SK-N-SH (cell line): Measurements from ENCODE around the gene SLC2A13. TPM values are rescaled to one million over a fixed set of nuclear protein-coding genes. Genes with fewer than 3 reads are reported as not detected.

Experiments
- CTCF ChIA-PET: fragments of 300-600, 350-600 bp; formaldehyde crosslinking; extraction: SDS; loops from one replicate; lab custom pipeline; 2021; lab: Yijun Ruan, JAX
- POLR2A ChIA-PET: fragments of 350-600 bp; sonication (Branson Sonifier 250); formaldehyde crosslinking; extraction: SDS; loops from one replicate; lab custom pipeline; 2020; ENCODE audit warnings: antibody characterized with exemption, inconsistent platforms; lab: Yijun Ruan, JAX
- DNase-seq: peaks from one replicate; pipeline ENCODE4 v3.0.0; 2012
- H2AFZ ChIP-seq: fragments of 200-600 bp; sonication (generic); 2 replicates; pipeline ENCODE4 v1.8.1; 2016; ENCODE audit warnings: antibody characterized with exemption, mild to moderate bottlenecking, low read depth
- H3F3A ChIP-seq: fragments of 200-600 bp; sonication (generic); replicated peaks from 2 replicates; pipeline ENCODE3; 2016; ENCODE audit warnings: antibody characterized with exemption, mild to moderate bottlenecking; ENCODE audit not compliant: insufficient read depth
- H3K27ac ChIP-seq, 2 experiments: fragments of 200-500 bp in 1 of 2; fragments of 200-600 bp in 1 of 2; sonication (Bioruptor generic) in 1 of 2; sonication (generic), shearing (Covaris generic) in 1 of 2; 2 replicates each; pipeline versions ENCODE4 v1.5.1 to v1.6.1; 2014 to 2016; ENCODE audit warnings: low read depth in 2 of 2, inconsistent platforms in 1 of 2, low read length in 1 of 2, mild to moderate bottlenecking in 1 of 2, mixed read lengths in 1 of 2
- H3K27me3 ChIP-seq: fragments of 200-600 bp; sonication (generic), shearing (Covaris generic); 2 replicates; pipeline ENCODE4 v1.6.1; 2016; ENCODE audit warnings: mixed run types; ENCODE audit not compliant: insufficient read depth
- H3K36me3 ChIP-seq, 2 experiments: fragments of 200-500 bp in 1 of 2; fragments of 200-600 bp in 1 of 2; sonication (Bioruptor generic) in 1 of 2; sonication (generic) in 1 of 2; replicated peaks in 1 of 2; 2 replicates each; pipeline versions ENCODE3 to v1.5.1; 2014 to 2016; ENCODE audit warnings: low read length in 1 of 2, mild to moderate bottlenecking in 1 of 2; ENCODE audit not compliant: insufficient read depth in 2 of 2, control insufficient read depth in 1 of 2
- H3K4me1 ChIP-seq, 2 experiments: fragments of 200-500 bp in 1 of 2; fragments of 200-600 bp in 1 of 2; sonication (Bioruptor generic) in 1 of 2; sonication (generic), shearing (Covaris generic) in 1 of 2; 2 replicates each; pipeline versions ENCODE4 v1.5.1 to v1.6.1; 2014 to 2016; ENCODE audit warnings: low read depth in 1 of 2, low read length in 1 of 2, mixed run types in 1 of 2; ENCODE audit not compliant: insufficient read depth in 2 of 2, control insufficient read depth in 1 of 2
- H3K4me2 ChIP-seq: fragments of 200-600 bp; sonication (generic), shearing (Covaris generic); 2 replicates; pipeline ENCODE4 v1.6.1; 2017; ENCODE audit warnings: mixed run types
- H3K4me3 ChIP-seq, 2 experiments: fragments of 200-500 bp in 1 of 2; fragments of 200-600 bp in 1 of 2; sonication (Bioruptor generic) in 1 of 2; sonication (generic), shearing (Covaris generic) in 1 of 2; 2 replicates each; pipeline versions ENCODE4 v1.5.1 to v1.8.1; 2014 to 2016; ENCODE audit warnings: low read depth in 2 of 2, inconsistent platforms in 1 of 2, low read length in 1 of 2, mild to moderate bottlenecking in 1 of 2, mixed read lengths in 1 of 2, moderate library complexity in 1 of 2
- H3K79me2 ChIP-seq: fragments of 200-600 bp; sonication (generic); 2 replicates; pipeline ENCODE4 v1.8.1; 2017; ENCODE audit warnings: mild to moderate bottlenecking; ENCODE audit not compliant: insufficient read depth
- H3K9ac ChIP-seq: fragments of 200-600 bp; sonication (generic); 2 replicates; pipeline ENCODE4 v1.6.1; 2017; ENCODE audit warnings: mixed run types
- H3K9me2 ChIP-seq: fragments of 200-600 bp; sonication (generic); 2 replicates; pipeline ENCODE4 v1.6.1; 2017; ENCODE audit warnings: mixed run types
- H3K9me3 ChIP-seq: fragments of 200-600 bp; sonication (generic); 2 replicates; pipeline ENCODE4 v1.6.1; 2017; ENCODE audit warnings: mixed run types, mild to moderate bottlenecking, moderate library complexity
- H4K20me1 ChIP-seq: fragments of 200-600 bp; sonication (generic); 2 replicates; pipeline ENCODE4 v1.6.1; 2017; ENCODE audit warnings: mild to moderate bottlenecking, mixed run types; ENCODE audit not compliant: insufficient read depth
- CTCF ChIP-seq: fragments of 200-600 bp; sonication (generic); IDR thresholded peaks from 2 replicates; pipeline ENCODE4 v1.6.1; 2017; ENCODE audit warnings: antibody characterized with exemption, mild to moderate bottlenecking, moderate library complexity
- ELF1 ChIP-seq: IDR thresholded peaks from 2 replicates; pipeline ENCODE4 v1.4.0; 2012
- EZH2phosphoT487 ChIP-seq: fragments of 200-600 bp; sonication (generic); IDR thresholded peaks from 2 replicates; pipeline ENCODE4 v1.6.1; 2017; ENCODE audit warnings: low read depth, mixed run types, mild to moderate bottlenecking, antibody characterized with exemption, moderate library complexity, borderline replicate concordance
- FOSL2 ChIP-seq: IDR thresholded peaks from 2 replicates; pipeline ENCODE4 v1.4.0; 2012; ENCODE audit warnings: low read depth, mild to moderate bottlenecking, moderate library complexity, borderline replicate concordance
- FOXJ3 ChIP-seq: sonication (generic); formaldehyde crosslinking; IDR thresholded peaks from 2 replicates; pipeline ENCODE4 v1.5.1; 2020; ENCODE audit warnings: mild to moderate bottlenecking, missing genetic modification reagents
- FOXM1 ChIP-seq: IDR thresholded peaks from 2 replicates; pipeline ENCODE4 v1.4.0; 2012; ENCODE audit warnings: low read depth, mild to moderate bottlenecking
- GATA2 ChIP-seq: sonication (generic); formaldehyde crosslinking; IDR thresholded peaks from 2 replicates; pipeline ENCODE4 v1.5.0; 2020; ENCODE audit warnings: mild to moderate bottlenecking, missing genetic modification reagents
- IRF3 ChIP-seq: fragments of 150-350 bp; IDR thresholded peaks from 2 replicates; pipeline ENCODE4 v1.6.1; 2016; ENCODE audit warnings: mild to moderate bottlenecking, low read depth, low read length
- JUND ChIP-seq: IDR thresholded peaks from 2 replicates; pipeline ENCODE4 v1.4.0; 2012
- MAX ChIP-seq: IDR thresholded peaks from 2 replicates; pipeline ENCODE4 v1.4.0; 2012; ENCODE audit warnings: low read depth
- MXI1 ChIP-seq: IDR thresholded peaks from 2 replicates; pipeline ENCODE4 v1.6.1; 2012; ENCODE audit warnings: mild to moderate bottlenecking, low read depth, low read length, improper control_type of control experiment
- PBX3 ChIP-seq: IDR thresholded peaks from 2 replicates; pipeline ENCODE4; 2012
- RCOR1 ChIP-seq: fragments of 150-350 bp; IDR thresholded peaks from 2 replicates; pipeline ENCODE4 v1.6.1; 2017; ENCODE audit warnings: antibody characterized with exemption, low read length
- REST ChIP-seq: IDR thresholded peaks from 2 replicates; pipeline ENCODE4 v1.6.1; 2012; ENCODE audit warnings: mild to moderate bottlenecking, low read depth, low read length, moderate library complexity
- RFX5 ChIP-seq: IDR thresholded peaks from 2 replicates; pipeline ENCODE4 v1.6.1; 2012; ENCODE audit warnings: mild to moderate bottlenecking, improper control_type of control experiment, low read length
- SIN3A ChIP-seq: IDR thresholded peaks from 2 replicates; pipeline ENCODE4 v1.6.1; 2012; ENCODE audit warnings: low read depth, mild to moderate bottlenecking, low read length, moderate library complexity, borderline replicate concordance
- TAF1 ChIP-seq: IDR thresholded peaks from 2 replicates; pipeline ENCODE4 v1.6.1; 2012; ENCODE audit warnings: low read depth, mild to moderate bottlenecking, low read length, moderate library complexity, borderline replicate concordance
- TEAD4 ChIP-seq: IDR thresholded peaks from 2 replicates; pipeline ENCODE4 v1.4.0; 2012; ENCODE audit warnings: mild to moderate bottlenecking, borderline replicate concordance; ENCODE audit not compliant: insufficient read depth
- USF2 ChIP-seq: fragments of 150-350 bp; IDR thresholded peaks from 2 replicates; pipeline ENCODE4 v1.6.1; 2017; ENCODE audit warnings: antibody characterized with exemption, low read length, low read depth, borderline replicate concordance
- WGBS: methylation state at CpG from one replicate; pipeline ENCODE4 v1.1.6; 2017; ENCODE audit warnings: low lambda C conversion rate; 5-methylcytosine and 5-hydroxymethylcytosine counted together
- polyA plus RNA-seq, 3 experiments: library from polyadenylated mRNA; depleted of rRNA; stranded (reverse); fragments of >200 nt; gene quantifications; 2 replicates each; pipeline ENCODE4 v1.2.3, GENCODE V29; 2012

The SLC2A13 gene
- polyA plus RNA-seq, 1 of the 3 experiments (the other 2 are of a cell fraction): 0.21 TPM

GRCh38 chr12:39846304-39846703, 259.6 kb downstream of the SLC2A13 start:
- Histone ChIP-seq H3K4me2 (no peak overlapping the region), H3K9me2 (no peaks in the 10 kb centered on the region), H3K79me2 (no peaks in the 10 kb centered on the region), H3K36me3 (no peaks in the 10 kb centered on the region), H3K27ac (no peak overlapping the region), H3K4me3 (no peak overlapping the region), H3K9me3 (no peaks in the 10 kb centered on the region), H3K27me3 (no peaks in the 10 kb centered on the region), H2AFZ (no peak overlapping the region), H3K9ac (no peak overlapping the region), H3K4me1 (no peaks in the 10 kb centered on the region; a peak in 1 of 4 replicates), H4K20me1 (no peaks in the 10 kb centered on the region), H3F3A (no peaks in the 10 kb centered on the region)
- 42% methylated on average over 2 of the region's 2 CpGs for WGBS
- no peak for TF ChIP-seq EZH2phosphoT487
- no peak for TF ChIP-seq GATA2 (CRISPR knock-in tag)
- no peak for TF ChIP-seq RFX5
- no peak for TF ChIP-seq IRF3
- no peak for TF ChIP-seq FOSL2
- TF ChIP-seq REST: no peak
- TF ChIP-seq FOXM1: no peak
- TF ChIP-seq SIN3A: no peak
- TF ChIP-seq JUND: no peak
- no peak for TF ChIP-seq MXI1
- no peak for TF ChIP-seq RCOR1
- no peak for TF ChIP-seq ELF1
- TF ChIP-seq TEAD4: no peak
- CTCF ChIA-PET: no interaction called here
- POLR2A ChIA-PET: no interaction called here
- DNase-seq: no peak

- H3K4me1 ChIP-seq: no peaks in the 10 kb centered on the region; a peak in 1 of 4 replicates
- ChIA-PET CTCF (interaction anchor here (1.6 kb wide), 1 partner anchor 9 kb away, joined by 6 read pairs; no protein-coding TSS in a partner anchor), POLR2A (no interaction called here)
- H3K27ac ChIP-seq: no peak overlapping the region
- DNase-seq: no peak
- H3K4me2 ChIP-seq: no peak overlapping the region
- no peak for TF ChIP-seq PBX3
- TF ChIP-seq FOXM1: no peak
- TF ChIP-seq RCOR1: no peak
- no peak for TF ChIP-seq EZH2phosphoT487
- no peak for TF ChIP-seq CTCF
- no peak for TF ChIP-seq MAX
- no peak for TF ChIP-seq FOXJ3 (CRISPR knock-in tag)
- TF ChIP-seq JUND: no peak
- no peak for TF ChIP-seq USF2
- no peak for TF ChIP-seq TAF1
- no peaks in the 10 kb centered on the region for H3K36me3 ChIP-seq
- no peaks in the 10 kb centered on the region for H3K9me3 ChIP-seq
- no peaks in the 10 kb centered on the region for H3F3A ChIP-seq
- no peak overlapping the region for H2AFZ ChIP-seq
- H3K9me2 ChIP-seq: no peaks in the 10 kb centered on the region
- H3K27me3 ChIP-seq: no peaks in the 10 kb centered on the region
- H4K20me1 ChIP-seq: no peaks in the 10 kb centered on the region
- H3K79me2 ChIP-seq: no peaks in the 10 kb centered on the region
- H3K9ac ChIP-seq: no peak overlapping the region
- H3K4me3 ChIP-seq: no peak overlapping the region
- 67% methylated on average over 2 of the region's 2 CpGs for WGBS
Observed at GRCh38 chr12:39840422-39840821, 265.5 kb downstream of the SLC2A13 start.
